GM12892 (cell line): ENCODE data around the gene NBPF11.
"Not testable (repeated sequence)": the region's sequence is repeated elsewhere in the genome, so short reads cannot be mapped to it uniquely, and the experiment has no call there.

Experiments
- POLR2A ChIP-seq: IDR thresholded peaks from 2 replicates; pipeline ENCODE4 v1.6.1; 2011; ENCODE audit warnings: low read depth, low read length, control low read depth
- POLR2AphosphoS5 ChIP-seq: IDR thresholded peaks from 2 replicates; pipeline ENCODE4 v1.6.1; 2011; ENCODE audit warnings: low read depth, low read length, control low read depth
- TAF1 ChIP-seq: IDR thresholded peaks from 2 replicates; pipeline ENCODE4 v1.6.1; 2011; ENCODE audit warnings: low read depth, mild to moderate bottlenecking, control low read depth, low read length, borderline replicate concordance

GRCh38 chr1:148147052-148147838 lies 4.8 kb downstream of the NBPF11 start:
- not testable (repeated sequence) for TF ChIP-seq POLR2AphosphoS5, POLR2A, TAF1
